GM18520 (cell line): ENCODE data around the gene RETREG1.
"Not testable (repeated sequence)": the region's sequence is repeated elsewhere in the genome, so short reads cannot be mapped to it uniquely, and the experiment has no call there.

Experiments
- ATAC-seq: cut with Tn5 transposase; IDR thresholded peaks from one replicate; pipeline ENCODE4 v1.9.1; 2021; ENCODE audit not compliant: unreplicated experiment

The RETREG1 gene

GRCh38 chr5:16557477-16557876 lies 59.3 kb downstream of the RETREG1 start:
- no peak for ATAC-seq

GRCh38 chr5:16554110-16554509 lies 62.7 kb downstream of the RETREG1 start:
- ATAC-seq, result no peak

GRCh38 chr5:16552666-16553343 lies 64.0 kb downstream of the RETREG1 start:
- peak; percentile 59 for ATAC-seq

GRCh38 chr5:16551628-16552027 lies 65.2 kb downstream of the RETREG1 start:
- no peak for ATAC-seq

GRCh38 chr5:16550316-16550952 lies 66.4 kb downstream of the RETREG1 start:
- ATAC-seq, result peak; percentile 76

GRCh38 chr5:16549491-16550206 lies 67.1 kb downstream of the RETREG1 start:
- ATAC-seq, result no peak

- ATAC-seq, result no peak
Observed at GRCh38 chr5:16548812-16549211, 68.0 kb downstream of the RETREG1 start.

GRCh38 chr5:16548115-16548514 lies 68.7 kb downstream of the RETREG1 start:
- ATAC-seq, result no peak

- ATAC-seq, result no peak
Observed at GRCh38 chr5:16547200-16547842, 69.5 kb downstream of the RETREG1 start.

- ATAC-seq, result no peak
Observed at GRCh38 chr5:16546732-16547131, 70.1 kb downstream of the RETREG1 start.

- no peak for ATAC-seq
Observed at GRCh38 chr5:16544607-16545374, 72.0 kb downstream of the RETREG1 start.

GRCh38 chr5:16543206-16543605 lies 73.6 kb downstream of the RETREG1 start:
- ATAC-seq, result not testable (repeated sequence)

GRCh38 chr5:16542236-16542635 lies 74.6 kb downstream of the RETREG1 start:
- ATAC-seq, result no peak

GRCh38 chr5:16541592-16541991 lies 75.2 kb downstream of the RETREG1 start:
- not testable (repeated sequence) for ATAC-seq

- no peak for ATAC-seq
Observed at GRCh38 chr5:16540421-16540820, 76.4 kb downstream of the RETREG1 start.

GRCh38 chr5:16539169-16539666 lies 77.6 kb downstream of the RETREG1 start:
- ATAC-seq, result no peak

- no peak for ATAC-seq
Observed at GRCh38 chr5:16538006-16538405, 78.8 kb downstream of the RETREG1 start.

GRCh38 chr5:16536818-16537217 lies 80.0 kb downstream of the RETREG1 start:
- ATAC-seq, result no peak

GRCh38 chr5:16536246-16536645 lies 80.6 kb downstream of the RETREG1 start:
- no peak for ATAC-seq

GRCh38 chr5:16534280-16534679 lies 82.5 kb downstream of the RETREG1 start:
- ATAC-seq, result no peak
